H1 (cell line): ENCODE data around the gene SNW1. TPM values are rescaled to one million over a fixed set of nuclear protein-coding genes. Genes with fewer than 3 reads are reported as not detected.

ENCODE experiments used
- CTCF ChIA-PET: fragments of 300-600 bp; sonication (Branson Sonifier 250); formaldehyde crosslinking; loops from one replicate; lab custom pipeline; 2021; ENCODE audit not compliant: partially characterized antibody; lab: Charles Lee
- POLR2A ChIA-PET: fragments of 300-600 bp; sonication (Branson Sonifier 250); formaldehyde crosslinking; loops from one replicate; lab custom pipeline; 2021; ENCODE audit warnings: inconsistent platforms; ENCODE audit not compliant: partially characterized antibody; lab: Charles Lee
- DNase-seq, 2 experiments: peaks; one replicate each; pipeline versions ENCODE4 v3.0.0 to v3.0.0-alpha.2; 2010 to 2022; ENCODE audit warnings: low spot score in 2 of 2, low read depth in 1 of 2, mixed read lengths in 1 of 2
- FAIRE-seq: peaks from 2 replicates; lab custom pipeline; 2011; peaks lifted over from hg19 to GRCh38; lab: Jason Lieb, UNC
- H2AFZ ChIP-seq: 2 replicates; pipeline ENCODE4 v1.8.1; 2012; ENCODE audit warnings: low read length, inconsistent platforms
- H2AK5ac ChIP-seq: 2 replicates; pipeline ENCODE4 v1.6.1; 2013; ENCODE audit warnings: low read depth, low read length
- H2BK120ac ChIP-seq: replicated peaks from 2 replicates; pipeline ENCODE3; 2013; ENCODE audit warnings: low read depth, low read length, inconsistent platforms
- H2BK12ac ChIP-seq: 2 replicates; pipeline ENCODE4 v1.6.1; 2013; ENCODE audit warnings: low read depth, low read length
- H2BK15ac ChIP-seq: 2 replicates; pipeline ENCODE4 v1.6.1; 2013; ENCODE audit warnings: low read length
- H2BK20ac ChIP-seq: 2 replicates; pipeline ENCODE4 v1.6.1; 2013; ENCODE audit warnings: low read length
- H2BK5ac ChIP-seq: 2 replicates; pipeline ENCODE4 v1.6.1; 2013; ENCODE audit warnings: low read depth, low read length
- H3K14ac ChIP-seq: 2 replicates; pipeline ENCODE4 v1.6.1; 2013; ENCODE audit warnings: inconsistent platforms; ENCODE audit not compliant: insufficient read length
- H3K18ac ChIP-seq: 2 replicates; pipeline ENCODE4 v1.6.1; 2013; ENCODE audit warnings: low read length; ENCODE audit errors: extremely low read depth
- H3K23ac ChIP-seq: 2 replicates; pipeline ENCODE4 v1.6.1; 2013; ENCODE audit warnings: inconsistent platforms; ENCODE audit not compliant: insufficient read length
- H3K23me2 ChIP-seq: 2 replicates; pipeline ENCODE4 v1.6.1; 2013; ENCODE audit warnings: low read depth, low read length
- H3K27ac ChIP-seq: 2 replicates; pipeline ENCODE4 v1.6.1; 2011; ENCODE audit warnings: low read depth, low read length, inconsistent platforms
- H3K27me3 ChIP-seq, 4 experiments: replicated peaks in 1 of 4; 1 replicate in 1 of 4; 2 replicates in 3 of 4; pipeline versions ENCODE4 v1.6.1 to v1.8.1; 2011 to 2013; ENCODE audit warnings: low read length in 3 of 4, mild to moderate bottlenecking in 3 of 4, inconsistent platforms in 2 of 4, mixed read lengths in 2 of 4, moderate library complexity in 1 of 4; ENCODE audit not compliant: control insufficient read depth in 3 of 4, insufficient read depth in 3 of 4; ENCODE audit errors: extremely low read depth in 1 of 4
- H3K36me3 ChIP-seq, 4 experiments: 2 replicates each; pipeline versions ENCODE4 v1.6.1 to v1.8.1; 2011 to 2013; ENCODE audit warnings: mild to moderate bottlenecking in 4 of 4, low read length in 3 of 4, moderate library complexity in 2 of 4, control low read depth in 1 of 4, inconsistent platforms in 1 of 4; ENCODE audit not compliant: insufficient read depth in 4 of 4, control insufficient read depth in 2 of 4
- H3K4ac ChIP-seq: replicated peaks from 2 replicates; pipeline ENCODE3; 2013; ENCODE audit warnings: low read length, low read depth, mixed read lengths, inconsistent platforms; ENCODE audit not compliant: insufficient read length
- H3K4me1 ChIP-seq, 4 experiments: replicated peaks in 1 of 4; 1 replicate in 1 of 4; 2 replicates in 3 of 4; pipeline versions ENCODE4 v1.6.1 to v1.8.1; 2011 to 2013; ENCODE audit warnings: low read length in 3 of 4, inconsistent platforms in 2 of 4, mixed read lengths in 1 of 4; ENCODE audit not compliant: insufficient read depth in 4 of 4, control insufficient read depth in 3 of 4
- H3K4me2 ChIP-seq, 2 experiments: 2 replicates each; pipeline versions ENCODE4 v1.6.1 to v1.8.1; 2011 to 2013; ENCODE audit warnings: low read depth in 2 of 2, low read length in 2 of 2, control low read depth in 1 of 2, inconsistent platforms in 1 of 2, mild to moderate bottlenecking in 1 of 2; ENCODE audit not compliant: insufficient read depth in 1 of 2
- H3K4me3 ChIP-seq, 4 experiments: fragments of 200-600, 300-600 bp in 1 of 4; sonication (generic), shearing (Covaris generic), sonication (Bioruptor Twin) in 1 of 4; 2 replicates each; pipeline versions ENCODE4 v1.5.1 to v1.8.1; 2011 to 2016; ENCODE audit warnings: low read length in 4 of 4, low read depth in 3 of 4, control low read depth in 2 of 4, inconsistent platforms in 2 of 4, mild to moderate bottlenecking in 2 of 4, mixed read lengths in 1 of 4, moderate library complexity in 1 of 4; ENCODE audit not compliant: insufficient read depth in 2 of 4; ENCODE audit errors: extremely low read depth in 1 of 4
- H3K56ac ChIP-seq: replicated peaks from 2 replicates; pipeline ENCODE3; 2013; ENCODE audit warnings: low read depth, mild to moderate bottlenecking, mixed read lengths, low read length, inconsistent platforms; ENCODE audit not compliant: insufficient read length
- H3K79me1 ChIP-seq: 2 replicates; pipeline ENCODE4 v1.6.1; 2013; ENCODE audit warnings: low read depth, low read length, control low read depth
- H3K79me2 ChIP-seq, 2 experiments: 2 replicates each; pipeline versions ENCODE4 v1.6.1 to v1.8.1; 2012 to 2013; ENCODE audit warnings: low read length in 2 of 2, mild to moderate bottlenecking in 2 of 2, inconsistent platforms in 1 of 2; ENCODE audit not compliant: insufficient read depth in 2 of 2, control insufficient read depth in 1 of 2
- H3K9ac ChIP-seq, 4 experiments: replicated peaks in 1 of 4; 1 replicate in 1 of 4; 2 replicates in 3 of 4; pipeline versions ENCODE4 v1.6.1 to v1.8.1; 2011 to 2013; ENCODE audit warnings: low read depth in 3 of 4, low read length in 3 of 4, control low read depth in 2 of 4, mild to moderate bottlenecking in 2 of 4, moderate library complexity in 2 of 4, inconsistent platforms in 1 of 4; ENCODE audit errors: extremely low read depth in 1 of 4
- H3K9me3 ChIP-seq, 2 experiments: 2 replicates each; pipeline versions ENCODE4 v1.6.1 to v1.8.1; 2012 to 2013; ENCODE audit warnings: mild to moderate bottlenecking in 2 of 2, moderate library complexity in 2 of 2, control low read depth in 1 of 2, inconsistent platforms in 1 of 2, low read depth in 1 of 2, low read length in 1 of 2, mixed read lengths in 1 of 2; ENCODE audit not compliant: insufficient read depth in 2 of 2
- H4K20me1 ChIP-seq, 2 experiments: replicated peaks in 1 of 2; 2 replicates each; pipeline versions ENCODE3 to v1.8.1; 2011 to 2013; ENCODE audit warnings: inconsistent platforms in 2 of 2, low read length in 2 of 2, mild to moderate bottlenecking in 1 of 2; ENCODE audit not compliant: insufficient read depth in 2 of 2, control insufficient read depth in 1 of 2
- H4K5ac ChIP-seq: 2 replicates; pipeline ENCODE4 v1.6.1; 2013; ENCODE audit warnings: low read length, low read depth, mixed read lengths, inconsistent platforms; ENCODE audit not compliant: insufficient read length
- H4K8ac ChIP-seq: 2 replicates; pipeline ENCODE4 v1.8.0; 2013; ENCODE audit warnings: mild to moderate bottlenecking, moderate library complexity, low read length, inconsistent platforms; ENCODE audit not compliant: insufficient read depth; ENCODE audit errors: extremely low read depth
- H4K91ac ChIP-seq: replicated peaks from 2 replicates; pipeline ENCODE3; 2013; ENCODE audit warnings: low read length, mixed read lengths, inconsistent platforms; ENCODE audit not compliant: insufficient read length
- CBX8 ChIP-seq: fragments of 300-800, 300-1000 bp; sonication (generic); IDR thresholded peaks from 2 replicates; pipeline ENCODE4 v1.7.1; 2016; ENCODE audit warnings: low read depth, low read length, borderline replicate concordance
- WGBS, 2 experiments: shearing (Covaris generic) in 1 of 2; methylation state at CpG; one replicate each; pipeline versions ENCODE4 v1.1.6 to v1.1.7; 2013 to 2015; ENCODE audit warnings: low lambda C conversion rate in 2 of 2, mixed read lengths in 2 of 2, inconsistent platforms in 1 of 2, low coverage in 1 of 2, missing lambda C conversion rate in 1 of 2; ENCODE audit not compliant: insufficient replicate concordance in 2 of 2, insufficient coverage in 1 of 2, insufficient read length in 1 of 2; ENCODE audit errors: extremely low coverage in 1 of 2, missing lambda C conversion rate in 1 of 2; 5-methylcytosine and 5-hydroxymethylcytosine counted together
- polyA plus RNA-seq, 7 experiments: library from polyadenylated mRNA; depleted of rRNA in 3 of 7; stranded (reverse) in 5 of 7; unstranded in 2 of 7; fragments of >200 nt in 5 of 7; fragments of 200-250 nt in 2 of 7; gene quantifications; 1 replicate in 5 of 7; 2 replicates in 1 of 7; 4 replicates in 1 of 7; pipeline versions ENCODE4 v1.2.1 to v1.2.3, GENCODE V29; 2011 to 2013; ENCODE audit warnings: missing spikeins in 2 of 7, mixed read lengths in 2 of 7
- total RNA-seq: library from RNA; stranded (reverse); fragmentation: NEBNext Ultra II Directional; extraction: Animal tissue kit (Norgen Biotek cat#: 25700); gene quantifications from 2 replicates; pipeline ENCODE4 v1.2.1, GENCODE V29; 2021

The SNW1 gene
- total and polyA plus RNA-seq, 2 of the 8 experiments (the other 6 are each of a cell fraction or from before 2014, with no cell fraction given): 13.2 to 79.2 TPM

- H3K4me3 ChIP-seq: 0 out of 8 replicates have a peak overlapping the region, but pooled peaks of 1 of the 4 experiments have one; percentile 93
- H3K4me2 ChIP-seq: no peak overlapping the region; a peak in 1 of 4 replicates
- ChIA-PET POLR2A (interaction anchor here (2.5 kb wide), 1 partner anchor 10 kb away, joined by 10 read pairs; no protein-coding TSS in a partner anchor), CTCF (interaction anchor here (1.0 to 1.4 kb wide), 3 partner anchors 14 to 93 kb away, joined by 3 to 5 read pairs (median 4); no protein-coding TSS in a partner anchor)
- peaks cover 12 to 48% (median 34%) of the 10 kb centered on the region in 4 experiments for H3K36me3 ChIP-seq
- no peak overlapping the region for H3K4ac ChIP-seq
- peaks cover 4% of the 10 kb centered on the region; the same call in 1 of the 2 replicates for H3K79me1 ChIP-seq
- peak overlapping the region in 1 of 4 experiments; percentile 39; a peak in 1 of 7 replicates for H3K9ac ChIP-seq
- H3K4me1 ChIP-seq: peaks cover 0 to 2% (median 1%) of the 10 kb centered on the region in 4 experiments; a peak in 2 of 7 replicates
- peaks cover 6 to 14% of the 10 kb centered on the region in 2 experiments for H4K20me1 ChIP-seq
- no peak for DNase-seq
- no peak overlapping the region for H2AK5ac ChIP-seq
- no peak for FAIRE-seq
- no peak overlapping the region for H2BK5ac ChIP-seq
- no peak overlapping the region for H3K14ac ChIP-seq
- no peak overlapping the region for H3K18ac ChIP-seq
- H2BK20ac ChIP-seq: no peak overlapping the region
- H4K5ac ChIP-seq: no peak overlapping the region
- no peaks in the 10 kb centered on the region for H3K27me3 ChIP-seq
- peaks cover 36 to 88% of the 10 kb centered on the region in 2 experiments for H3K79me2 ChIP-seq
- peaks cover 8% of the 10 kb centered on the region for H3K23me2 ChIP-seq
- TF ChIP-seq CBX8: no peak
- H2BK120ac ChIP-seq: no peak overlapping the region
- WGBS, 2 experiments: 87% methylated on average over 2 of the region's 2 CpGs; no CpG with 5 or more reads in 1 of the 2 experiments
- no peak overlapping the region for H3K27ac ChIP-seq
- H4K8ac ChIP-seq: no peak overlapping the region
- no peak overlapping the region for H2BK12ac ChIP-seq
- H2BK15ac ChIP-seq: no peak overlapping the region
- H3K9me3 ChIP-seq: no peaks in the 10 kb centered on the region
- H4K91ac ChIP-seq: no peak overlapping the region
- no peak overlapping the region for H3K56ac ChIP-seq
- H2AFZ ChIP-seq: no peak overlapping the region
- no peak overlapping the region for H3K23ac ChIP-seq
Measured at GRCh38 chr14:77710364-77710763, 50.6 kb downstream of the SNW1 start.
